GM12892 (cell line): Measurements from ENCODE around the gene POLR1A.

ENCODE experiments used
- DNase-seq: peaks from one replicate; pipeline ENCODE4 v3.0.0; 2011; ENCODE audit not compliant: insufficient read length
- FAIRE-seq: peaks from 2 replicates; lab custom pipeline; 2011; peaks lifted over from hg19 to GRCh38; lab: Jason Lieb, UNC
- POLR2A ChIP-seq: IDR thresholded peaks from 2 replicates; pipeline ENCODE4 v1.6.1; 2011; ENCODE audit warnings: low read depth, low read length, control low read depth
- POLR2AphosphoS5 ChIP-seq: IDR thresholded peaks from 2 replicates; pipeline ENCODE4 v1.6.1; 2011; ENCODE audit warnings: low read depth, low read length, control low read depth
- TAF1 ChIP-seq: IDR thresholded peaks from 2 replicates; pipeline ENCODE4 v1.6.1; 2011; ENCODE audit warnings: low read depth, mild to moderate bottlenecking, control low read depth, low read length, borderline replicate concordance

POLR1A gene

DNA sequence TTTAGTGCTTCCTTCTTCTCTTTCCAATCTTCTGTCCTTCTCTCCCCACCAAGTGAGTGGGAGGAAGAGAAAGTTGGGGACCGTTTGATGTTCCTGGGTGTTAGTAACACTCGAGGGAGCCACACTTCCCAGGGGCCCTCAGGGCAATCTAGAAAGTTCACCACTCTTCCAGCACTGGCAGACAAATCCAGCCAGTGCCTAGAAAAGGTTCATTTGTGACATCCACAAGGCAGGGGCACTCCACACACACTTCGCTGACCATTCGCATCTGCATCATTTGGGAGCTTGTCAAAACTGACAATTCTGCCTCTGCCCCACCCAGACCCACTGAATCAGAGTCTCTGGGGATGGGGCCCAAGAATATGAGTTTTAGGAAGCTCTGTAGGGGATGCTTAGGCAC lies 130.1 kb downstream of the POLR1A start:
- DNase-seq (no peak), FAIRE-seq (no peak)
- no peak for TF ChIP-seq POLR2AphosphoS5
- TF ChIP-seq TAF1 = no peak
- no peak for TF ChIP-seq POLR2A

- FAIRE-seq (no peak), DNase-seq (no peak)
- no peak for TF ChIP-seq TAF1
Observed at GRCh38 chr2:85974390-85974789, 131.3 kb downstream of the POLR1A start.

DNA sequence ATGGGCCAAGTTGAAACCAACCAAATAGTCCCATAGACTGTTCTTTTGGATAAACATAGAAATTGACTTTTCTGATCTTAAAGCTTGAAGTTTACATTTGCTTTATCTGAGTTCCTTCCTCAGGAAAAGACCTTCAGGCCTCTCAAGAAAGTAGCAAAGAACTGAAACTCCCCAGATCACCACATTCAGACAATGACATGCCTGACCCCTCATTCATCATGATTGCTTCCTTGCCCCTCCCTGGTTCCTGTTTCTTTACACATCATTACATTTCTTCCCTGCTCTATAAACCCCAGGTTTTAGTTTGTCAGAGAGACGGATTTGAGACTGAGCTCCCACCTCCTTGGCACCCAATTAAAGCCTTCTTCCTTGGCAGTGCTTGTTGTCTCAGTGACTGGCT lies 133.3 kb downstream of the POLR1A start:
- no peak for FAIRE-seq

GRCh38 chr2:85971366-85971765 lies 134.3 kb downstream of the POLR1A start:
- DNase-seq = no peak
- TF ChIP-seq POLR2AphosphoS5 (no peak), POLR2A (no peak), TAF1 (no peak)
- no peak for FAIRE-seq

More for the DNA sequence above, 133.3 kb downstream of the POLR1A start:
- DNase-seq = no peak
- TF ChIP-seq POLR2AphosphoS5 = no peak
- no peak for TF ChIP-seq POLR2A
- no peak for TF ChIP-seq TAF1
